Astrocyte of the cerebellum (primary cell): ENCODE measurements around the gene EHBP1.

Source experiments
- DNase-seq: peaks from one replicate; pipeline ENCODE4 v3.0.0-alpha.2; 2011; ENCODE audit warnings: low read depth
- H3K4me3 ChIP-seq: 2 replicates; pipeline ENCODE4 v1.5.1; 2011; ENCODE audit warnings: mild to moderate bottlenecking, low read depth, low read length, moderate library complexity
- in situ Hi-C: cut with HindIII; loops from 2 replicates; pipeline ENCODE4 v1.10.0; 2017; ENCODE audit warnings: low sequenced_read_pairs
- TF ChIP-seq, protein P1 (sequence below): IDR thresholded peaks from 2 replicates; pipeline ENCODE4 v1.5.1; 2012; ENCODE audit warnings: low read length, low read depth, moderate library complexity, mild to moderate bottlenecking; ENCODE audit errors: missing control alignments

EHBP1 gene

DNA sequence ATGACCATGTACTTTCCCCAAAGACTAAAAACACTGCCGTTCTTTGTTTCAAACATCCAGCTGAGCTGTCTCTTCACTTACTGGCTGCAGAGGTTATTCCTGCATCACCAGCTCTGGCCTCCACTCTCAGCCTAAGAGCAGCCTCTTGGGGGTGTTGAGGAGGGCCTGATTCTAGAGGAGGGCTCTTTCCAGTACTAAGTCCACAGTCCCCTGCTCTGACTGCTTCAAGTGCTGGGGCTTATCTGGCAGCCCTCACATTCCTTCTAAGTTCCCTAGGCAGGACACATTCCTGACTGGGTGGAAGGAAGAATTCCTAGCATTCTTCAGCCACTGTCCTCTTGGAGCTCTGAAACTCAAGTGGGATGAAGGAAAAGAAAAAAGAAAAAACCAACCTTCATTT lies 32.9 kb upstream of the EHBP1 start:
- in situ Hi-C loops = no loop called here
- DNase-seq = peak; percentile 48
- no peak overlapping the region for H3K4me3 ChIP-seq
- TF ChIP-seq, protein P1, sequence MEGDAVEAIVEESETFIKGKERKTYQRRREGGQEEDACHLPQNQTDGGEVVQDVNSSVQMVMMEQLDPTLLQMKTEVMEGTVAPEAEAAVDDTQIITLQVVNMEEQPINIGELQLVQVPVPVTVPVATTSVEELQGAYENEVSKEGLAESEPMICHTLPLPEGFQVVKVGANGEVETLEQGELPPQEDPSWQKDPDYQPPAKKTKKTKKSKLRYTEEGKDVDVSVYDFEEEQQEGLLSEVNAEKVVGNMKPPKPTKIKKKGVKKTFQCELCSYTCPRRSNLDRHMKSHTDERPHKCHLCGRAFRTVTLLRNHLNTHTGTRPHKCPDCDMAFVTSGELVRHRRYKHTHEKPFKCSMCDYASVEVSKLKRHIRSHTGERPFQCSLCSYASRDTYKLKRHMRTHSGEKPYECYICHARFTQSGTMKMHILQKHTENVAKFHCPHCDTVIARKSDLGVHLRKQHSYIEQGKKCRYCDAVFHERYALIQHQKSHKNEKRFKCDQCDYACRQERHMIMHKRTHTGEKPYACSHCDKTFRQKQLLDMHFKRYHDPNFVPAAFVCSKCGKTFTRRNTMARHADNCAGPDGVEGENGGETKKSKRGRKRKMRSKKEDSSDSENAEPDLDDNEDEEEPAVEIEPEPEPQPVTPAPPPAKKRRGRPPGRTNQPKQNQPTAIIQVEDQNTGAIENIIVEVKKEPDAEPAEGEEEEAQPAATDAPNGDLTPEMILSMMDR = no peak

GRCh38 chr2:62675062-62675461 lies 30.5 kb upstream of the EHBP1 start:
- H3K4me3 ChIP-seq = no peak overlapping the region
- in situ Hi-C loops = loop anchor here (5.0 kb wide), 1 partner anchor 87 kb away; no protein-coding TSS in a partner anchor
- TF ChIP-seq, protein P1 = no peak
- DNase-seq = no peak

DNA sequence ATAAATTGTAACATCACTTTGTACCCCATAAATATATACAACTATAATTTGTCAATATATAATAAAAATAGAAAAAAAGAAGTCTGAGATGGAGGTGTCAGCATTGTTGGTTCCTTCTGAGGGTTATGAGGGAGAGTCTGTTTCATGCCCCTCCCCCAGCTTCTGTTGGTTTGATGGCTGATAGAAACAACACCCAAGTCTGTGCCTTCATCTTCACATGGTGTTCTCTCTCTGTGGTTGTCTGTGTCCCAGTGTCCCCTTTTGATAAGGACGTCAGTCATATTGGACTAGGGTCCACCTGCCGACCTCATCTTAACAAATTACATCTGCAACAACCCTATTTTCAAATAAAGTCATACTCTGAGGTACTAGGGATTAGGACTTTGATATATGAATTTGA lies 20.3 kb upstream of the EHBP1 start:
- in situ Hi-C loops = no loop called here
- H3K4me3 ChIP-seq = no peak overlapping the region
- TF ChIP-seq, protein P1 = no peak

GRCh38 chr2:62686012-62686685 lies 19.4 kb upstream of the EHBP1 start:
- no peak overlapping the region for H3K4me3 ChIP-seq
- in situ Hi-C loops = no loop called here
- no peak for DNase-seq
- TF ChIP-seq, protein P1 = no peak

More for the DNA sequence above, 20.3 kb upstream of the EHBP1 start:
- DNase-seq = no peak

GRCh38 chr2:62687636-62688035 lies 17.9 kb upstream of the EHBP1 start:
- in situ Hi-C loops = no loop called here
- TF ChIP-seq, protein P1 = no peak
- H3K4me3 ChIP-seq = no peak overlapping the region
- no peak for DNase-seq

DNA sequence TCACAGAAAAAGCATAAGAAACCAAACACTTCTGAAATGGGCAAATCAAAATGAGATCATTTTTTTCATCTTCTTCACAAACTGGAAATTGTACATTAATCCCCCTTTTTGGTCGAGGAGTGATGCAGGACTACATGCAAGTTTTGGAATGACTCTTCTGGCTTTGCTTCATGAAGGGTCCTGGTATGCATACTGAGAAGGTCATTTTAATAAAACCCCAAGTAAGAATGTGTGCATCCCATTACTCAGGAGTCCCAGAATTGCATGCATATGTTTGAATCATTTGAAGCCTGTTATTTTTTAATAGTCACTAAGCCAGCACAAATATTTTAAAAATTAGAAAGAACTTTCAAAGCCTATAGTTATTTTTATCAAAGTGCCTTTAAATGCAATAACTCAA lies 16.7 kb upstream of the EHBP1 start:
- in situ Hi-C loops = no loop called here
- TF ChIP-seq, protein P1 = no peak
- DNase-seq = no peak
- H3K4me3 ChIP-seq = no peak overlapping the region
